Astrocyte of the cerebellum (primary cell): ENCODE data around the gene TCP1.
A peak's percentile ranks its signal among the peaks of the same experiment; 100 is the strongest.

Experiments used
- DNase-seq: peaks from one replicate; pipeline ENCODE4 v3.0.0-alpha.2; 2011; ENCODE audit warnings: low read depth
- H3K4me3 ChIP-seq: 2 replicates; pipeline ENCODE4 v1.5.1; 2011; ENCODE audit warnings: mild to moderate bottlenecking, low read depth, low read length, moderate library complexity
- in situ Hi-C: cut with HindIII; loops from 2 replicates; pipeline ENCODE4 v1.10.0; 2017; ENCODE audit warnings: low sequenced_read_pairs
- TF ChIP-seq, protein P1 (sequence below): IDR thresholded peaks from 2 replicates; pipeline ENCODE4 v1.5.1; 2012; ENCODE audit warnings: low read length, low read depth, moderate library complexity, mild to moderate bottlenecking; ENCODE audit errors: missing control alignments

TCP1 gene

GRCh38 chr6:159789377-159790148 lies at the start of gene TCP1:
TCP1 (minus strand) TSS chr6:159789602; CDS start chr6:159789468, 134 bp downstream.
- in situ Hi-C loops = no loop called here
- peak; percentile 99 for DNase-seq
- TF ChIP-seq, protein P1, sequence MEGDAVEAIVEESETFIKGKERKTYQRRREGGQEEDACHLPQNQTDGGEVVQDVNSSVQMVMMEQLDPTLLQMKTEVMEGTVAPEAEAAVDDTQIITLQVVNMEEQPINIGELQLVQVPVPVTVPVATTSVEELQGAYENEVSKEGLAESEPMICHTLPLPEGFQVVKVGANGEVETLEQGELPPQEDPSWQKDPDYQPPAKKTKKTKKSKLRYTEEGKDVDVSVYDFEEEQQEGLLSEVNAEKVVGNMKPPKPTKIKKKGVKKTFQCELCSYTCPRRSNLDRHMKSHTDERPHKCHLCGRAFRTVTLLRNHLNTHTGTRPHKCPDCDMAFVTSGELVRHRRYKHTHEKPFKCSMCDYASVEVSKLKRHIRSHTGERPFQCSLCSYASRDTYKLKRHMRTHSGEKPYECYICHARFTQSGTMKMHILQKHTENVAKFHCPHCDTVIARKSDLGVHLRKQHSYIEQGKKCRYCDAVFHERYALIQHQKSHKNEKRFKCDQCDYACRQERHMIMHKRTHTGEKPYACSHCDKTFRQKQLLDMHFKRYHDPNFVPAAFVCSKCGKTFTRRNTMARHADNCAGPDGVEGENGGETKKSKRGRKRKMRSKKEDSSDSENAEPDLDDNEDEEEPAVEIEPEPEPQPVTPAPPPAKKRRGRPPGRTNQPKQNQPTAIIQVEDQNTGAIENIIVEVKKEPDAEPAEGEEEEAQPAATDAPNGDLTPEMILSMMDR = no peak
- H3K4me3 ChIP-seq = peak within 1 kb of the TSS; percentile 87

GRCh38 chr6:159838020-159838744 lies 48.8 kb upstream of the TCP1 start:
- no peak for DNase-seq
- H3K4me3 ChIP-seq = no peak overlapping the region
- in situ Hi-C loops = no loop called here
- TF ChIP-seq, protein P1 = no peak

DNA sequence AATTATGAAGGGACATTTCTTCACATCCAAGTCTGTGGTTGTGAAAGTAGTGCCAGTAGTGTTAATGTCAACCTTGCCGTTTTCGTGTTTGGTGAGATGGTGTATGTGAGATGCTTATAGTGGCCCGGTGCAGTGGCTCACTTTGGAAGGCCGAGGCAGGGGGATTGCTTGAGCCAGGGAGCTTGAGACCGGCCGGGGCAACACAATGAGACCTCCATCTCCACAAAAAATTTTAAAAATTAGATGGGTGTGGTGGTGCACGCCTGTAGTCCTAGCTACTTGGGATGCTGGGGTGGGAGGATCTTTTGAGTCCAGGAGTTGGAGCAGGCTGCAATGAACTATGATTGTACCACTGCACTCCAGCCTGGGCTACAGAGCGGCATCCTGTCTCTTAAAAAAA lies 48.1 kb upstream of the TCP1 start:
- in situ Hi-C loops = no loop called here
- DNase-seq = no peak
- TF ChIP-seq, protein P1 = no peak
- no peak overlapping the region for H3K4me3 ChIP-seq

DNA sequence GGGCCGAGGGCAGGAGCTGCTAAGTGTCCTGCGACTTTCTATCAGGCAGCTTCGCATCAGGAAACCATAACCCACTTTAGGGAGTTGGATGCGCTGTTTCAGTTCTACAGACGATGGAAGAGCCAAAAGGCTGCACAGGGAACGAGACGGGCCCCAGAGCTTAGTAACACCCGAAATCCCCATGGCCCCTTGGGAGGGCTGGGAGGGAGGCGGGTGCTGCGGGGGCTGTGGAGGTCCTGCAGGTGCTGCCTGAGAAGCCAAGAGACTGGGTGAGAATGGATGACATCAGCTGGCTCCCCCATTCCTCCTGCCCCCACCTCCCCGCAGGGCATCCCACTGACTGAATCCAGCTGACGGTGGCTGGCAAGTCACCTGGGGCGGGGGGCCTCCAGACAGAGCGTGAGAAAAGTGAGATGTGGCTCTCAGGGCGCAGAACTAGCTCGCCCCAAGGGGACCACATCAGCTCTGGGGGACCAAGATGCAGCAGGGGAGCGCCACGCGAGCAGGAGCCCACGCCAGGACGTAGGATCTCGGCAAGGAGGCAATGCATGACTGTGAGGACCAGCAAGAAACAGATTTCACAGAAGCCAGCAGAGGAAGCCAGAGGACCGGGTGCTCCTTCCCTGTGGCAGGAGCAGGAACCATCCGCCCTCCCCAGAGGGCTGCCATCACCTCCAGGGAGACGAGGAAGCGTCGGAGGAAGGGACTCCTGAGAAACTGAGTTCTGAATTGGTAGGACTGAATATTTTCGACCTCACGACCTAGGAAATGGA lies 47.5 kb upstream of the TCP1 start:
- no peak for DNase-seq

GRCh38 chr6:159833997-159834603 lies 44.7 kb upstream of the TCP1 start:
- in situ Hi-C loops = no loop called here
- DNase-seq = no peak
- no peak overlapping the region for H3K4me3 ChIP-seq
- TF ChIP-seq, protein P1 = no peak

More for the DNA sequence above, 47.5 kb upstream of the TCP1 start:
- in situ Hi-C loops = no loop called here
- no peak overlapping the region for H3K4me3 ChIP-seq
- TF ChIP-seq, protein P1 = no peak

DNA sequence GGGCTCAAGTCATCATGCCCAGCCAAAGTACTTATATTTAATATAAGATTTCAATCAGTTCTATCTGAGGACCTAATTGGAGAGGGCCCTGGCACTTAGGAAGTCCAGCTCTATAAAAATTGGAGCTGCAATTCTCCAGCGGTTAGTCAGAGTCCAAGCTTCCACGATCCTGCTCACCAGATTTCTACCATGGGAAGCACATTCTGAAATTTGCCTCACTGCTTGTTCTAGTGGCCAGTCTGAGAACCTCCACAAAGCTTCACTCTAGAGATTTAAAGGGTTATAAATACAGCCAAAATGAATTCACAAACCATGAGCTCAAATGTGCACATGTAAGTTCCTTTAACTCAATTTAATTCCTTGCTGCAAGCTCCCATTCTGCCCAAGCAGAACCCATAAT lies 44.2 kb upstream of the TCP1 start:
- DNase-seq = no peak
- H3K4me3 ChIP-seq = no peak overlapping the region
- in situ Hi-C loops = no loop called here
- TF ChIP-seq, protein P1 = no peak
